ENCODE measurements around the gene MST1R. TPM values are rescaled to one million over a fixed set of nuclear protein-coding genes. Genes with fewer than 3 reads are reported as not detected.

The MST1R gene
- total and polyA plus RNA-seq, 9 of the 15 experiments (the other 6 are each of a cell fraction or from before 2014, with no cell fraction given): 1.3 to 10.0 (median 3.8) TPM

GRCh38 chr3:49903451-49904424 is at the start of gene MST1R (continued):
- TF ChIP-seq CREM (IDR thresholded peaks at IDR 0.05; ENCODE audit: low read depth): 0 out of 2 replicates have a peak, but pooled peaks have one; percentile 3
- TF ChIP-seq TEAD1 (CRISPR knock-in tag; IDR thresholded peaks at IDR 0.05): peak in 1 of 2 experiments; percentile 63; a peak in 1 of 4 replicates
- no peak for TF ChIP-seq ILK (tag; IDR thresholded peaks at IDR 0.05; ENCODE audit: borderline replicate concordance, low read depth)
- TF ChIP-seq CREBBP (IDR thresholded peaks at IDR 0.05; ENCODE audit: low read depth, low read length): no peak
- TF ChIP-seq RBM15 (IDR thresholded peaks at IDR 0.05; ENCODE audit: insufficient read depth, low read length): no peak
- no peak for TF ChIP-seq MEF2D (tag; conservative IDR thresholded peaks at IDR 0.05; ENCODE audit: low read depth)
- TF ChIP-seq MAFG (tag; conservative IDR thresholded peaks at IDR 0.05): no peak
- TF ChIP-seq RAD51 (IDR thresholded peaks at IDR 0.05; ENCODE audit: borderline replicate concordance, low read depth): no peak
- TF ChIP-seq, protein P1, sequence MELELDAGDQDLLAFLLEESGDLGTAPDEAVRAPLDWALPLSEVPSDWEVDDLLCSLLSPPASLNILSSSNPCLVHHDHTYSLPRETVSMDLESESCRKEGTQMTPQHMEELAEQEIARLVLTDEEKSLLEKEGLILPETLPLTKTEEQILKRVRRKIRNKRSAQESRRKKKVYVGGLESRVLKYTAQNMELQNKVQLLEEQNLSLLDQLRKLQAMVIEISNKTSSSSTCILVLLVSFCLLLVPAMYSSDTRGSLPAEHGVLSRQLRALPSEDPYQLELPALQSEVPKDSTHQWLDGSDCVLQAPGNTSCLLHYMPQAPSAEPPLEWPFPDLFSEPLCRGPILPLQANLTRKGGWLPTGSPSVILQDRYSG (tag; conservative IDR thresholded peaks at IDR 0.05; ENCODE audit: low read depth): no peak
- no peak for TF ChIP-seq ZNF316 (IDR thresholded peaks at IDR 0.05)
- peak; percentile 16 for TF ChIP-seq ZFP36 (IDR thresholded peaks at IDR 0.05; ENCODE audit: low read depth, low read length, partially characterized antibody)
- TF ChIP-seq CCAR2 (IDR thresholded peaks at IDR 0.05; ENCODE audit: low read depth, low read length): no peak
- no peak for TF ChIP-seq ZNF778 (CRISPR knock-in tag; IDR thresholded peaks at IDR 0.05)
- no peak for TF ChIP-seq RFX1 (IDR thresholded peaks at IDR 0.05)
- no peak for TF ChIP-seq FOS (IDR thresholded peaks at IDR 0.05; ENCODE audit: extremely low read depth, insufficient read length)
- TF ChIP-seq DLX4 (CRISPR knock-in tag; IDR thresholded peaks at IDR 0.05): no peak
- no peak for TF ChIP-seq DEAF1 (CRISPR knock-in tag; IDR thresholded peaks at IDR 0.05)
- no peak for TF ChIP-seq NR2F6 (CRISPR knock-in tag; IDR thresholded peaks at IDR 0.05)
- TF ChIP-seq ZNF175 (CRISPR knock-in tag; IDR thresholded peaks at IDR 0.05; ENCODE audit: low read depth): no peak
- TF ChIP-seq, protein P2, sequence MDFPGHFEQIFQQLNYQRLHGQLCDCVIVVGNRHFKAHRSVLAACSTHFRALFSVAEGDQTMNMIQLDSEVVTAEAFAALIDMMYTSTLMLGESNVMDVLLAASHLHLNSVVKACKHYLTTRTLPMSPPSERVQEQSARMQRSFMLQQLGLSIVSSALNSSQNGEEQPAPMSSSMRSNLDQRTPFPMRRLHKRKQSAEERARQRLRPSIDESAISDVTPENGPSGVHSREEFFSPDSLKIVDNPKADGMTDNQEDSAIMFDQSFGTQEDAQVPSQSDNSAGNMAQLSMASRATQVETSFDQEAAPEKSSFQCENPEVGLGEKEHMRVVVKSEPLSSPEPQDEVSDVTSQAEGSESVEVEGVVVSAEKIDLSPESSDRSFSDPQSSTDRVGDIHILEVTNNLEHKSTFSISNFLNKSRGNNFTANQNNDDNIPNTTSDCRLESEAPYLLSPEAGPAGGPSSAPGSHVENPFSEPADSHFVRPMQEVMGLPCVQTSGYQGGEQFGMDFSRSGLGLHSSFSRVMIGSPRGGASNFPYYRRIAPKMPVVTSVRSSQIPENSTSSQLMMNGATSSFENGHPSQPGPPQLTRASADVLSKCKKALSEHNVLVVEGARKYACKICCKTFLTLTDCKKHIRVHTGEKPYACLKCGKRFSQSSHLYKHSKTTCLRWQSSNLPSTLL (IDR thresholded peaks at IDR 0.05): no peak
- TF ChIP-seq KDM4B (IDR thresholded peaks at IDR 0.05; ENCODE audit: borderline replicate concordance in 2 of 2, low read depth in 1 of 2): 0 out of 4 replicates have a peak, but pooled peaks of 1 of the 2 experiments have one; percentile 40
